ENCODE results near the gene IL2RA. TPM values are rescaled to one million over a fixed set of nuclear protein-coding genes. Genes with fewer than 3 reads are reported as not detected.
A peak's percentile ranks its signal among the peaks of the same experiment; 100 is the strongest.

The IL2RA gene
- total and polyA plus RNA-seq, 12 donors: 0.19 to 9.1 (median 0.82) TPM

- H3K9me3 ChIP-seq: no peaks in the 10 kb centered on the region
- DNase-seq (no peak), ATAC-seq (no peak)
- no peak for TF ChIP-seq CTCF (IDR thresholded peaks at IDR 0.05)
- H3K4me1 ChIP-seq: peaks cover 0 to 28% (median 8%) of the 10 kb centered on the region in 9 donors
- peak overlapping the region in 2 of 10 donors; percentile 11 to 48 for H3K27ac ChIP-seq
- no peaks in the 10 kb centered on the region for H3K27me3 ChIP-seq
- intact Hi-C loops (cut with DNase I): loop anchor here in 9 of 10 donors (1.0 to 10.0 kb wide), 12 partner anchors 36 to 391 kb away; partner anchors contain the start of genes RBM17 (in 4 of the 9) and IL15RA (in 1 of the 9)
- peak overlapping the region in 1 of 10 donors; percentile 33 for H3K4me3 ChIP-seq
- 77 to 80% methylated on average over 17 of the region's 17 CpGs for WGBS, 2 donors
- H3K36me3 ChIP-seq: no peaks in the 10 kb centered on the region
Measured at GRCh38 chr10:6013413-6014192, 48.6 kb downstream of the IL2RA start.

- H3K4me1 ChIP-seq: peaks cover 0 to 29% (median 0%) of the 10 kb centered on the region in 9 donors
- ATAC-seq (no peak), DNase-seq (no peak)
- TF ChIP-seq CTCF (IDR thresholded peaks at IDR 0.05): no peak
- H3K27me3 ChIP-seq: no peaks in the 10 kb centered on the region
- intact Hi-C loops (cut with DNase I): loop anchor here in 9 of 10 donors (2.0 to 10.0 kb wide), 7 partner anchors 35 to 392 kb away; partner anchors contain the start of genes RBM17 (in 4 of the 9) and IL15RA (in 1 of the 9)
- H3K27ac ChIP-seq: no peak overlapping the region
- 88 to 91% methylated on average over 15 of the region's 15 CpGs for WGBS, 2 donors
- no peak overlapping the region for H3K4me3 ChIP-seq
- H3K36me3 ChIP-seq: no peaks in the 10 kb centered on the region
- H3K9me3 ChIP-seq: peaks cover 0 to 6% (median 0%) of the 10 kb centered on the region in 11 donors
Measured at GRCh38 chr10:6012121-6012905, 49.9 kb downstream of the IL2RA start.

- Histone ChIP-seq H3K36me3 (no peaks in the 10 kb centered on the region), H3K27me3 (no peaks in the 10 kb centered on the region), H3K4me3 (no peak overlapping the region), H3K9me3 (peaks cover 0 to 11% (median 0%) of the 10 kb centered on the region in 11 donors), H3K27ac (no peak overlapping the region), H3K4me1 (peaks cover 0 to 29% (median 0%) of the 10 kb centered on the region in 9 donors)
- 89 to 94% methylated on average over 8 of the region's 8 CpGs for WGBS, 2 donors
- no peak for TF ChIP-seq CTCF (IDR thresholded peaks at IDR 0.05)
- no peak for DNase-seq
- intact Hi-C loops (cut with DNase I): loop anchor here in 9 of 10 donors (5.0 to 10.0 kb wide), 6 partner anchors 34 to 393 kb away; partner anchors contain the start of genes RBM17 (in 4 of the 9) and IL15RA (in 1 of the 9)
- no peak for ATAC-seq
Measured at GRCh38 chr10:6011558-6011957, 50.6 kb downstream of the IL2RA start.

- ATAC-seq: no peak
- Histone ChIP-seq H3K36me3 (no peaks in the 10 kb centered on the region), H3K9me3 (peaks cover 0 to 11% (median 0%) of the 10 kb centered on the region in 11 donors), H3K4me3 (no peak overlapping the region), H3K27ac (no peak overlapping the region), H3K27me3 (no peaks in the 10 kb centered on the region), H3K4me1 (peaks cover 0 to 29% (median 0%) of the 10 kb centered on the region in 9 donors)
- intact Hi-C loops (cut with DNase I): loop anchor here in 9 of 10 donors (5.0 to 10.0 kb wide), 6 partner anchors 33 to 394 kb away; partner anchors contain the start of genes RBM17 (in 4 of the 9) and IL15RA (in 1 of the 9)
- no peak for DNase-seq
- no peak for TF ChIP-seq CTCF (IDR thresholded peaks at IDR 0.05)
- 88 to 93% methylated on average over 3 of the region's 3 CpGs for WGBS, 2 donors
Measured at GRCh38 chr10:6010569-6010968, 51.6 kb downstream of the IL2RA start.
